ENCODE results near the gene MYO15A.

- TF ChIP-seq POLR2A (IDR thresholded peaks at IDR 0.05) (no peak), CTCF (IDR thresholded peaks at IDR 0.05) (no peak), EP300 (IDR thresholded peaks at IDR 0.05) (no peak)
Observed at GRCh38 chr17:18160128-18160856, 51.7 kb downstream of the MYO15A start.
